ENCODE results near the gene PHACTR3.

GRCh38 chr20:59703046-59703445 is 98.7 kb downstream of the PHACTR3 start:
- TF ChIP-seq, protein P1, sequence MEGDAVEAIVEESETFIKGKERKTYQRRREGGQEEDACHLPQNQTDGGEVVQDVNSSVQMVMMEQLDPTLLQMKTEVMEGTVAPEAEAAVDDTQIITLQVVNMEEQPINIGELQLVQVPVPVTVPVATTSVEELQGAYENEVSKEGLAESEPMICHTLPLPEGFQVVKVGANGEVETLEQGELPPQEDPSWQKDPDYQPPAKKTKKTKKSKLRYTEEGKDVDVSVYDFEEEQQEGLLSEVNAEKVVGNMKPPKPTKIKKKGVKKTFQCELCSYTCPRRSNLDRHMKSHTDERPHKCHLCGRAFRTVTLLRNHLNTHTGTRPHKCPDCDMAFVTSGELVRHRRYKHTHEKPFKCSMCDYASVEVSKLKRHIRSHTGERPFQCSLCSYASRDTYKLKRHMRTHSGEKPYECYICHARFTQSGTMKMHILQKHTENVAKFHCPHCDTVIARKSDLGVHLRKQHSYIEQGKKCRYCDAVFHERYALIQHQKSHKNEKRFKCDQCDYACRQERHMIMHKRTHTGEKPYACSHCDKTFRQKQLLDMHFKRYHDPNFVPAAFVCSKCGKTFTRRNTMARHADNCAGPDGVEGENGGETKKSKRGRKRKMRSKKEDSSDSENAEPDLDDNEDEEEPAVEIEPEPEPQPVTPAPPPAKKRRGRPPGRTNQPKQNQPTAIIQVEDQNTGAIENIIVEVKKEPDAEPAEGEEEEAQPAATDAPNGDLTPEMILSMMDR (IDR thresholded peaks at IDR 0.05; ENCODE audit: low read depth, low read length, missing input control) = no peak
- TF ChIP-seq, protein P2, sequence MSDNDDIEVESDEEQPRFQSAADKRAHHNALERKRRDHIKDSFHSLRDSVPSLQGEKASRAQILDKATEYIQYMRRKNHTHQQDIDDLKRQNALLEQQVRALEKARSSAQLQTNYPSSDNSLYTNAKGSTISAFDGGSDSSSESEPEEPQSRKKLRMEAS (IDR thresholded peaks at IDR 0.05) = no peak
- no peak for TF ChIP-seq GABPA (IDR thresholded peaks at IDR 0.05 in 1 of 2, conservative IDR thresholded peaks at IDR 0.05 in 1 of 2)
- no peak for TF ChIP-seq RXRA (IDR thresholded peaks at IDR 0.05)
- TF ChIP-seq, protein P3, sequence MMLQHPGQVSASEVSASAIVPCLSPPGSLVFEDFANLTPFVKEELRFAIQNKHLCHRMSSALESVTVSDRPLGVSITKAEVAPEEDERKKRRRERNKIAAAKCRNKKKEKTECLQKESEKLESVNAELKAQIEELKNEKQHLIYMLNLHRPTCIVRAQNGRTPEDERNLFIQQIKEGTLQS (IDR thresholded peaks at IDR 0.05) = no peak
- no peak for TF ChIP-seq ZBTB33 (IDR thresholded peaks at IDR 0.05)
- TF ChIP-seq YY1 (IDR thresholded peaks at IDR 0.05) = no peak

Measured in liver (tissue), 3 donors.